DND-41 (cell line): Measurements from ENCODE around the gene MGAT4A.

Experiments
- CTCF ChIP-seq: IDR thresholded peaks from 2 replicates; pipeline ENCODE4 v1.5.1; 2012; ENCODE audit warnings: borderline replicate concordance, low read length, moderate library complexity, mild to moderate bottlenecking; ENCODE audit not compliant: poor library complexity, severe bottlenecking; ENCODE audit errors: extremely low read depth
- EZH2 ChIP-seq: IDR thresholded peaks from 3 replicates; pipeline ENCODE4 v1.6.1; 2012; ENCODE audit warnings: borderline replicate concordance, low read depth, mild to moderate bottlenecking, moderate library complexity, low read length, inconsistent platforms; ENCODE audit not compliant: severe bottlenecking

GRCh38 chr2:98623657-98624056 is 107.3 kb downstream of the MGAT4A start:
- TF ChIP-seq CTCF (no peak), EZH2 (no peak)
